ENCODE data around the gene FBXO41. TPM values are rescaled to one million over a fixed set of nuclear protein-coding genes. Genes with fewer than 3 reads are reported as not detected.

FBXO41 gene
- total RNA-seq, 2 donors from 2014 or later = 1.7 to 1.8 TPM

- no peak for DNase-seq (ENCODE audit: low spot score)
- H3K36me3 ChIP-seq = peaks cover 87% of the 10 kb centered on the region
- no peaks in the 10 kb centered on the region for H3K27me3 ChIP-seq
- H3K9me3 ChIP-seq = no peaks in the 10 kb centered on the region
- no peaks in the 10 kb centered on the region for H3K4me1 ChIP-seq
- H3K27ac ChIP-seq = no peak overlapping the region
- H3K4me3 ChIP-seq = no peak overlapping the region
- TF ChIP-seq CTCF (IDR thresholded peaks at IDR 0.05) = no peak
These were observed 33.1 kb downstream of the FBXO41 start for GRCh38 chr2:73250872-73251846.

GRCh38 chr2:73249636-73250035 is 34.6 kb downstream of the FBXO41 start:
- Histone ChIP-seq H3K4me3 (no peak overlapping the region), H3K27ac (no peak overlapping the region), H3K4me1 (no peaks in the 10 kb centered on the region), H3K27me3 (no peaks in the 10 kb centered on the region), H3K9me3 (no peaks in the 10 kb centered on the region), H3K36me3 (peaks cover 98% of the 10 kb centered on the region)
- TF ChIP-seq CTCF (IDR thresholded peaks at IDR 0.05) = no peak
- DNase-seq (ENCODE audit: low spot score) = no peak

- H3K9me3 ChIP-seq = no peaks in the 10 kb centered on the region
- H3K4me1 ChIP-seq = no peaks in the 10 kb centered on the region
- no peak for TF ChIP-seq CTCF (IDR thresholded peaks at IDR 0.05)
- no peak for DNase-seq (ENCODE audit: low spot score)
- H3K4me3 ChIP-seq = no peak overlapping the region
- H3K36me3 ChIP-seq = peaks cover 98% of the 10 kb centered on the region
- H3K27ac ChIP-seq = no peak overlapping the region
- H3K27me3 ChIP-seq = no peaks in the 10 kb centered on the region
These were observed 37.4 kb downstream of the FBXO41 start for GRCh38 chr2:73246850-73247249.

- Histone ChIP-seq H3K4me1 (peaks cover 0 to 3% of the 10 kb centered on the region in 2 donors), H3K27ac (no peak overlapping the region), H3K27me3 (no peaks in the 10 kb centered on the region), H3K9me3 (no peaks in the 10 kb centered on the region), H3K36me3 (peaks cover 97% of the 10 kb centered on the region), H3K4me3 (no peak overlapping the region)
- no peak for DNase-seq (ENCODE audit: low spot score)
- no peak for TF ChIP-seq CTCF (IDR thresholded peaks at IDR 0.05)
These were observed 39.7 kb downstream of the FBXO41 start for GRCh38 chr2:73244580-73244979.

GRCh38 chr2:73243884-73244570 is 40.3 kb downstream of the FBXO41 start:
- Histone ChIP-seq H3K36me3 (peaks cover 95% of the 10 kb centered on the region), H3K9me3 (no peaks in the 10 kb centered on the region), H3K27ac (no peak overlapping the region), H3K4me1 (peaks cover 0 to 9% of the 10 kb centered on the region in 2 donors), H3K4me3 (no peak overlapping the region), H3K27me3 (no peaks in the 10 kb centered on the region)
- TF ChIP-seq CTCF (IDR thresholded peaks at IDR 0.05) = no peak
- DNase-seq (ENCODE audit: low spot score) = no peak
